A549 (cell line): Measurements from ENCODE around the gene HUNK.

ENCODE experiments used
- CTCF ChIP-seq: fragments of >200 bp; sonication (Bioruptor Twin); formaldehyde crosslinking; IDR thresholded peaks from 3 replicates; pipeline ENCODE4 v1.5.1; 2016
- ESRRA ChIP-seq: fragments of 150-350 bp; IDR thresholded peaks from 2 replicates; pipeline ENCODE4 v1.6.1; 2014; ENCODE audit warnings: mild to moderate bottlenecking, low read length, borderline replicate concordance
- POLR2AphosphoS2 ChIP-seq: conservative IDR thresholded peaks from 2 replicates; pipeline ENCODE4 v1.6.1; 2012; ENCODE audit warnings: low read length, improper control_type of control experiment, inconsistent platforms
- RAD21 ChIP-seq, 2 experiments: fragments of >200 bp in 1 of 2; sonication (Bioruptor Twin) in 1 of 2; formaldehyde crosslinking in 1 of 2; IDR thresholded peaks in 1 of 2; conservative IDR thresholded peaks in 1 of 2; 2 replicates in 1 of 2; 3 replicates in 1 of 2; pipeline ENCODE4 v1.6.1; 2012 to 2018; ENCODE audit warnings: inconsistent platforms in 1 of 2
- RARB ChIP-seq: fragments of 250-450 bp; sonication (Bioruptor Pico); IDR thresholded peaks from 2 replicates; pipeline ENCODE4 v1.8.0; 2021; ENCODE audit warnings: mild to moderate bottlenecking, moderate library complexity
- RCOR1 ChIP-seq: fragments of 150-350 bp; IDR thresholded peaks from 2 replicates; pipeline ENCODE4 v1.6.1; 2014; ENCODE audit warnings: antibody characterized with exemption, low read length, low read depth
- REST ChIP-seq: fragments of 200-600 bp; sonication (generic); IDR thresholded peaks from 2 replicates; pipeline ENCODE4 v1.6.1; 2016; ENCODE audit warnings: antibody characterized with exemption, mild to moderate bottlenecking, moderate library complexity
- USF2 ChIP-seq: fragments of 450-650 bp; IDR thresholded peaks from 2 replicates; pipeline ENCODE4 v1.6.1; 2014; ENCODE audit warnings: antibody characterized with exemption

- no peak for TF ChIP-seq POLR2AphosphoS2
- no peak for TF ChIP-seq RCOR1
- TF ChIP-seq RAD21 (conservative IDR thresholded peaks at IDR 0.05 in 1 of 2, IDR thresholded peaks at IDR 0.05 in 1 of 2) = no peak
- TF ChIP-seq CTCF = no peak
- no peak for TF ChIP-seq USF2
- no peak for TF ChIP-seq ESRRA
- no peak for TF ChIP-seq RARB
- TF ChIP-seq REST = no peak
Measured at GRCh38 chr21:31920275-31920674, 47.5 kb downstream of the HUNK start.
